Thymus (tissue), 11 donors: ENCODE measurements around the gene PER3. TPM values are rescaled to one million over a fixed set of nuclear protein-coding genes. Genes with fewer than 3 reads are reported as not detected.
A peak's percentile ranks its signal among the peaks of the same experiment; 100 is the strongest.
"Not testable (repeated sequence)": the region's sequence is repeated elsewhere in the genome, so short reads cannot be mapped to it uniquely, and the experiment has no call there.

Source experiments
- DNase-seq, 9 donors: peaks; one replicate each; pipeline ENCODE4 v3.0.0-alpha.2; 2013; ENCODE audit warnings: low spot score in 9 of 9, low read depth in 6 of 9, missing footprints in 1 of 9
- H3K27ac ChIP-seq, 2 donors: one replicate each; pipeline ENCODE4 v1.5.1; 2013; ENCODE audit warnings: control low read depth in 1 of 2, low read depth in 1 of 2, low read length in 1 of 2, mild to moderate bottlenecking in 1 of 2, moderate library complexity in 1 of 2
- H3K27me3 ChIP-seq, 2 donors: one replicate each; pipeline ENCODE4 v1.5.1; 2013; ENCODE audit warnings: low read length in 1 of 2; ENCODE audit not compliant: control insufficient read depth in 2 of 2, insufficient read depth in 1 of 2
- H3K36me3 ChIP-seq, 2 donors: one replicate each; pipeline ENCODE4 v1.5.1; 2013; ENCODE audit warnings: low read length in 1 of 2, mild to moderate bottlenecking in 1 of 2, moderate library complexity in 1 of 2; ENCODE audit not compliant: control insufficient read depth in 2 of 2, insufficient read depth in 2 of 2
- H3K4me1 ChIP-seq, 2 donors: one replicate each; pipeline ENCODE4 v1.5.1; 2013; ENCODE audit warnings: low read length in 2 of 2; ENCODE audit not compliant: control insufficient read depth in 2 of 2, insufficient read depth in 2 of 2
- H3K4me3 ChIP-seq, 2 donors: one replicate each; pipeline ENCODE4 v1.5.1; 2013; ENCODE audit warnings: low read length in 2 of 2, control low read depth in 1 of 2, mild to moderate bottlenecking in 1 of 2
- H3K9me3 ChIP-seq, 2 donors: one replicate each; pipeline ENCODE4 v1.5.1; 2013; ENCODE audit warnings: low read length in 1 of 2, mild to moderate bottlenecking in 1 of 2; ENCODE audit not compliant: control insufficient read depth in 2 of 2, insufficient read depth in 1 of 2
- WGBS: extraction: QIAGEN DNeasy Blood & Tissue Kit; methylation state at CpG from one replicate; pipeline ENCODE4 v1.1.7; 2013; 5-methylcytosine and 5-hydroxymethylcytosine counted together
- polyA plus RNA-seq: library from polyadenylated mRNA; stranded (reverse); fragments of 200-250 nt; gene quantifications from one replicate; pipeline ENCODE4 v1.2.3, GENCODE V29; 2013
- total RNA-seq: library from RNA; stranded (reverse); fragments of 120-200 nt; gene quantifications from one replicate; pipeline ENCODE4 v1.2.4, GENCODE V29; 2013
- donor health status: healthy.

Gene PER3
- total and polyA plus RNA-seq, 2 donors, result 1.5 to 4.4 TPM

- Histone ChIP-seq H3K36me3 (peaks cover 8 to 10% of the 10 kb centered on the region in 2 donors), H3K9me3 (no peaks in the 10 kb centered on the region), H3K4me1 (peaks cover 3% of the 10 kb centered on the region in 2 donors), H3K4me3 (peak overlapping the region; percentile 35 to 83), H3K27ac (peak overlapping the region in 1 of 2 donors; percentile 49), H3K27me3 (peaks cover 2 to 23% of the 10 kb centered on the region in 2 donors)
- peak in 2 of 9 donors; percentile 14 to 17 for DNase-seq
- 9% methylated on average over 32 of the region's 34 CpGs for WGBS
Observed at GRCh38 chr1:7783178-7783711, 846 bp upstream of the PER3 start.

GRCh38 chr1:7784492-7785071 is 491 bp downstream of the PER3 start:
- Histone ChIP-seq H3K27me3 (peaks cover 2 to 23% of the 10 kb centered on the region in 2 donors), H3K4me1 (peaks cover 3% of the 10 kb centered on the region in 2 donors)

GRCh38 chr1:7785108-7785507 is 1.0 kb downstream of the PER3 start:
- no peak for DNase-seq
- 96% methylated on average over 7 of the region's 7 CpGs for WGBS
- Histone ChIP-seq H3K36me3 (peaks cover 5 to 7% of the 10 kb centered on the region in 2 donors), H3K9me3 (no peaks in the 10 kb centered on the region), H3K27me3 (peaks cover 2 to 23% of the 10 kb centered on the region in 2 donors), H3K4me1 (peaks cover 3% of the 10 kb centered on the region in 2 donors), H3K4me3 (no peak overlapping the region), H3K27ac (no peak overlapping the region)

More at GRCh38 chr1:7784492-7785071, 491 bp downstream of the PER3 start:
- H3K36me3 ChIP-seq, result peaks cover 6 to 7% of the 10 kb centered on the region in 2 donors
- WGBS, result 59% methylated on average over 52 of the region's 52 CpGs
- H3K27ac ChIP-seq, result no peak overlapping the region
- H3K4me3 ChIP-seq, result peak overlapping the region in 1 of 2 donors; percentile 83
- peak in 1 of 9 donors; percentile 10 for DNase-seq
- no peaks in the 10 kb centered on the region for H3K9me3 ChIP-seq

- Histone ChIP-seq H3K27ac (no peak overlapping the region), H3K9me3 (peaks cover 1 to 8% of the 10 kb centered on the region in 2 donors), H3K4me3 (no peak overlapping the region), H3K27me3 (peaks cover 2 to 23% of the 10 kb centered on the region in 2 donors), H3K4me1 (peaks cover 3% of the 10 kb centered on the region in 2 donors), H3K36me3 (no peaks in the 10 kb centered on the region)
- 60% methylated on average over 5 of the region's 5 CpGs for WGBS
- no peak for DNase-seq
Observed at GRCh38 chr1:7786795-7787194, 2.7 kb downstream of the PER3 start.

- Histone ChIP-seq H3K27ac (no peak overlapping the region), H3K9me3 (peaks cover 1 to 8% of the 10 kb centered on the region in 2 donors), H3K4me1 (no peaks in the 10 kb centered on the region), H3K36me3 (no peaks in the 10 kb centered on the region), H3K4me3 (no peak overlapping the region), H3K27me3 (peaks cover 0 to 7% of the 10 kb centered on the region in 2 donors)
- WGBS, result 77% methylated on average over 5 of the region's 5 CpGs
- no peak for DNase-seq
Observed at GRCh38 chr1:7789828-7790227, 5.7 kb downstream of the PER3 start.

- not testable (repeated sequence) for H3K4me1 ChIP-seq, DNase-seq, H3K27me3 ChIP-seq, H3K9me3 ChIP-seq, H3K27ac ChIP-seq, H3K4me3 ChIP-seq, H3K36me3 ChIP-seq
- whole genome bisulfite sequencing, result 95% methylated on average over 3 of the region's 3 CpGs
Observed at GRCh38 chr1:7791027-7791426, 6.9 kb downstream of the PER3 start.

GRCh38 chr1:7795406-7795805 is 11.3 kb downstream of the PER3 start:
- H3K27ac ChIP-seq, result no peak overlapping the region
- no peaks in the 10 kb centered on the region for H3K36me3 ChIP-seq
- H3K4me3 ChIP-seq, result no peak overlapping the region
- peaks cover 1 to 8% of the 10 kb centered on the region in 2 donors for H3K9me3 ChIP-seq
- WGBS, result 98% methylated on average over 12 of the region's 12 CpGs
- no peak for DNase-seq
- no peaks in the 10 kb centered on the region for H3K4me1 ChIP-seq
- no peaks in the 10 kb centered on the region for H3K27me3 ChIP-seq

GRCh38 chr1:7805460-7805859 is 21.4 kb downstream of the PER3 start:
- Histone ChIP-seq H3K4me3 (no peak overlapping the region), H3K36me3 (no peaks in the 10 kb centered on the region), H3K27ac (no peak overlapping the region), H3K27me3 (no peaks in the 10 kb centered on the region), H3K9me3 (no peaks in the 10 kb centered on the region), H3K4me1 (no peaks in the 10 kb centered on the region)
- whole genome bisulfite sequencing, result 96% methylated on average over 9 of the region's 9 CpGs
- no peak for DNase-seq

GRCh38 chr1:7808253-7808844 is 24.3 kb downstream of the PER3 start:
- H3K27me3 ChIP-seq, result no peaks in the 10 kb centered on the region
- H3K27ac ChIP-seq, result no peak overlapping the region
- no peaks in the 10 kb centered on the region for H3K36me3 ChIP-seq
- H3K9me3 ChIP-seq, result no peaks in the 10 kb centered on the region
- H3K4me3 ChIP-seq, result no peak overlapping the region
- no peaks in the 10 kb centered on the region for H3K4me1 ChIP-seq
- WGBS, result 21% methylated on average over 1 of the region's 1 CpG
- DNase-seq, result peak in 2 of 9 donors; percentile 9 to 21
